GM23338 (cell line): Measurements from ENCODE around the gene GATA1. TPM values are rescaled to one million over a fixed set of nuclear protein-coding genes. Genes with fewer than 3 reads are reported as not detected.
A peak's percentile ranks its signal among the peaks of the same experiment; 100 is the strongest.

Source experiments
- ATAC-seq: fragments of 200-7000 bp; cut with Tn5 transposase; 3 replicates; pipeline ENCODE4 v1.9.1; 2020
- DNase-seq: peaks from one replicate; pipeline ENCODE4 v3.0.0-alpha.2; 2015; ENCODE audit warnings: low spot score
- H2AFZ ChIP-seq: fragments of 200-600 bp; sonication (generic); 2 replicates; pipeline ENCODE4 v1.8.0; 2016; ENCODE audit warnings: antibody characterized with exemption, mild to moderate bottlenecking, moderate library complexity
- H3F3A ChIP-seq: fragments of 200-600 bp; sonication (generic); replicated peaks from 2 replicates; pipeline ENCODE4 v1.8.0; 2017; ENCODE audit warnings: antibody characterized with exemption, mixed run types, low read depth
- H3K27ac ChIP-seq: fragments of 200-600 bp; sonication (generic); 2 replicates; pipeline ENCODE4 v1.6.1; 2016; ENCODE audit warnings: low read depth
- H3K27me3 ChIP-seq: fragments of 200-600 bp; sonication (generic); 2 replicates; pipeline ENCODE4 v1.8.0; 2016; ENCODE audit warnings: mild to moderate bottlenecking, mixed run types, moderate library complexity; ENCODE audit not compliant: insufficient read depth
- H3K36me3 ChIP-seq: fragments of 200-600 bp; sonication (generic); 2 replicates; pipeline ENCODE4 v1.8.0; 2016; ENCODE audit warnings: mild to moderate bottlenecking; ENCODE audit not compliant: insufficient read depth
- H3K4me1 ChIP-seq: fragments of 200-600 bp; sonication (generic); 2 replicates; pipeline ENCODE4 v1.8.0; 2016; ENCODE audit warnings: mild to moderate bottlenecking, moderate library complexity; ENCODE audit not compliant: insufficient read depth
- H3K4me2 ChIP-seq: fragments of 200-600 bp; sonication (generic); 2 replicates; pipeline ENCODE4 v1.7.1; 2017; ENCODE audit warnings: mixed run types
- H3K4me3 ChIP-seq: fragments of 200-600 bp; sonication (generic); 2 replicates; pipeline ENCODE4 v1.6.1; 2016; ENCODE audit warnings: mixed run types
- H3K79me2 ChIP-seq: fragments of 200-600 bp; sonication (generic); replicated peaks from 2 replicates; pipeline ENCODE4 v1.8.0; 2017; ENCODE audit warnings: mild to moderate bottlenecking; ENCODE audit not compliant: insufficient read depth
- H3K9me2 ChIP-seq: fragments of 200-600 bp; sonication (generic); 2 replicates; pipeline ENCODE4 v1.8.0; 2017; ENCODE audit not compliant: insufficient read depth
- H4K20me1 ChIP-seq: fragments of 200-600 bp; sonication (generic); replicated peaks from 2 replicates; pipeline ENCODE4 v1.8.0; 2017; ENCODE audit warnings: mild to moderate bottlenecking; ENCODE audit not compliant: insufficient read depth
- H3K27ac Mint-ChIP-seq: 2 replicates; pipeline ENCODE4 v1.8.0; 2020; ENCODE audit warnings: inconsistent platforms, mild to moderate bottlenecking, moderate library complexity, mixed read lengths
- H3K27me3 Mint-ChIP-seq: 3 replicates; pipeline ENCODE4 v1.8.0; 2022; ENCODE audit warnings: low read depth, mild to moderate bottlenecking, moderate library complexity, mixed read lengths, inconsistent platforms; ENCODE audit not compliant: insufficient read depth, poor library complexity
- H3K36me3 Mint-ChIP-seq: 3 replicates; pipeline ENCODE4 v1.8.0; 2021; ENCODE audit warnings: low read depth, mild to moderate bottlenecking, inconsistent platforms, moderate library complexity, mixed read lengths
- H3K4me1 Mint-ChIP-seq: 3 replicates; pipeline ENCODE4 v1.8.0; 2020; ENCODE audit warnings: mild to moderate bottlenecking, inconsistent platforms, mixed read lengths
- H3K4me3 Mint-ChIP-seq: 3 replicates; pipeline ENCODE4 v1.8.0; 2021; ENCODE audit warnings: moderate library complexity, mild to moderate bottlenecking, inconsistent platforms, mixed read lengths
- H3K9me3 Mint-ChIP-seq: 3 replicates; pipeline ENCODE4 v1.8.0; 2020; ENCODE audit warnings: moderate library complexity, mild to moderate bottlenecking, inconsistent platforms, mixed read lengths
- CREB1 ChIP-seq: fragments of 250-450 bp; sonication (Bioruptor Pico); IDR thresholded peaks from 2 replicates; pipeline ENCODE4 v1.5.0; 2020; ENCODE audit warnings: low read depth, mild to moderate bottlenecking, moderate library complexity
- JUNB ChIP-seq: IDR thresholded peaks from one replicate; pipeline ENCODE4 v1.6.1; 2016; ENCODE audit warnings: antibody characterized with exemption; ENCODE audit not compliant: unreplicated experiment
- NANOG ChIP-seq: IDR thresholded peaks from 2 replicates; pipeline ENCODE4 v1.6.1; 2016; ENCODE audit warnings: antibody characterized with exemption, borderline replicate concordance
- POLR2AphosphoS5 ChIP-seq: IDR thresholded peaks from 2 replicates; pipeline ENCODE4 v1.6.1; 2016; ENCODE audit warnings: antibody characterized with exemption, low read depth
- polyA plus RNA-seq: library from polyadenylated mRNA; unstranded; fragments of >200 nt; fragmentation: Nextera tagmentation; extraction: Ambion mirVana; gene quantifications from 2 replicates; pipeline ENCODE4 v1.2.1, GENCODE V29; 2016
- total RNA-seq: library from RNA; depleted of rRNA; stranded (reverse); fragments of >200 nt; shearing (Covaris generic); gene quantifications from 2 replicates; pipeline ENCODE4 v1.2.3, GENCODE V29; 2014
- TF ChIP-seq, protein P1 (sequence below): IDR thresholded peaks from 2 replicates; pipeline ENCODE4 v1.6.1; 2016; ENCODE audit warnings: antibody characterized with exemption
- TF ChIP-seq, protein P2 (sequence below), 2 experiments: fragments of 200-600 bp in 1 of 2; sonication (generic) in 1 of 2; conservative IDR thresholded peaks; 2 replicates each; pipeline versions ENCODE4 v1.5.1 to v1.6.1; 2016 to 2017; ENCODE audit warnings: antibody characterized with exemption in 2 of 2, low read depth in 2 of 2, mild to moderate bottlenecking in 2 of 2, moderate library complexity in 1 of 2

GATA1 gene
- total and polyA plus RNA-seq, 2 experiments from 2014 or later: not detected

DNA sequence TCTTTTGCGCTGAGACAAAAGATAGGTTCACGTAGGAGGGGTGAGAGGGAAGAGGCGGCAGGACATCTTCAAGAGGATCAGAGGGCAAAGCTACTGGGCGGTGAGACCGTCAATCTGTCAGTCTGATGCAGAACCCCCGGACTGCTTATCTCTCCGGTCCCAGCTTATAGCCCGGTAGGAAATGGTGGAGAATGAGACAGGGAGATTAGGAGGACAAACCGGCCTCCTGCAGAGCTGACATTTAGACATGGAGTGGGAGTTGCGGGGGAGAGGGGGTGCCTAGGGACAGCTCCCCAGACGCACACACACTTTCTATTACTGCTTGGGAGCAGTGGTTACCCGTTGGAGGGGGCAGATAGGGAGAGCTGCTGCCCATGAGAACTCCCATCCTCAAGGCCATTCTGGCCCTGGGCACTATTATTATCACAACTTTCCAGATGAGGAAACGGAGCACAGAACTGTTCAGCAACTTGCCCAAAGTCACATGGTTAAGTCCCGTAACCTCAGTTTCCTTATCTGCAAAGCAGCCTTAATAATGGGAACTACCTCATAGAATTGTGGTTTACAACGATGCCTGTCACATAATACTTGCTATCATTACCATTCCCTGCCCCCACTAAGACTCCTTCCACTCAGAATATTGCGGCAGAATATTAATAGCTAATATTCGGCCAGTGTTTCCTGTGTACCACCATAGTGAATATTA is 14.3 kb downstream of the GATA1 start:
- H3K36me3 ChIP-seq: no peaks in the 10 kb centered on the region
- H3K4me2 ChIP-seq: peak overlapping the region; percentile 91
- H3K27ac Mint-ChIP-seq: peak overlapping the region; percentile 99
- H3K9me3 Mint-ChIP-seq: no peaks in the 10 kb centered on the region
- TF ChIP-seq, protein P1, sequence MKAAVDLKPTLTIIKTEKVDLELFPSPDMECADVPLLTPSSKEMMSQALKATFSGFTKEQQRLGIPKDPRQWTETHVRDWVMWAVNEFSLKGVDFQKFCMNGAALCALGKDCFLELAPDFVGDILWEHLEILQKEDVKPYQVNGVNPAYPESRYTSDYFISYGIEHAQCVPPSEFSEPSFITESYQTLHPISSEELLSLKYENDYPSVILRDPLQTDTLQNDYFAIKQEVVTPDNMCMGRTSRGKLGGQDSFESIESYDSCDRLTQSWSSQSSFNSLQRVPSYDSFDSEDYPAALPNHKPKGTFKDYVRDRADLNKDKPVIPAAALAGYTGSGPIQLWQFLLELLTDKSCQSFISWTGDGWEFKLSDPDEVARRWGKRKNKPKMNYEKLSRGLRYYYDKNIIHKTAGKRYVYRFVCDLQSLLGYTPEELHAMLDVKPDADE: no peak
- TF ChIP-seq JUNB (no peak), NANOG (no peak), POLR2AphosphoS5 (no peak)
- TF ChIP-seq, protein P2, sequence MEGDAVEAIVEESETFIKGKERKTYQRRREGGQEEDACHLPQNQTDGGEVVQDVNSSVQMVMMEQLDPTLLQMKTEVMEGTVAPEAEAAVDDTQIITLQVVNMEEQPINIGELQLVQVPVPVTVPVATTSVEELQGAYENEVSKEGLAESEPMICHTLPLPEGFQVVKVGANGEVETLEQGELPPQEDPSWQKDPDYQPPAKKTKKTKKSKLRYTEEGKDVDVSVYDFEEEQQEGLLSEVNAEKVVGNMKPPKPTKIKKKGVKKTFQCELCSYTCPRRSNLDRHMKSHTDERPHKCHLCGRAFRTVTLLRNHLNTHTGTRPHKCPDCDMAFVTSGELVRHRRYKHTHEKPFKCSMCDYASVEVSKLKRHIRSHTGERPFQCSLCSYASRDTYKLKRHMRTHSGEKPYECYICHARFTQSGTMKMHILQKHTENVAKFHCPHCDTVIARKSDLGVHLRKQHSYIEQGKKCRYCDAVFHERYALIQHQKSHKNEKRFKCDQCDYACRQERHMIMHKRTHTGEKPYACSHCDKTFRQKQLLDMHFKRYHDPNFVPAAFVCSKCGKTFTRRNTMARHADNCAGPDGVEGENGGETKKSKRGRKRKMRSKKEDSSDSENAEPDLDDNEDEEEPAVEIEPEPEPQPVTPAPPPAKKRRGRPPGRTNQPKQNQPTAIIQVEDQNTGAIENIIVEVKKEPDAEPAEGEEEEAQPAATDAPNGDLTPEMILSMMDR (conservative IDR thresholded peaks at IDR 0.05; ENCODE audit: low read depth in 2 of 2): no peak
- ATAC-seq (no peak), DNase-seq (no peak)
- H3K27me3 Mint-ChIP-seq: peaks cover 8% of the 10 kb centered on the region
- H3K9me2 ChIP-seq: no peaks in the 10 kb centered on the region
- peak overlapping the region; percentile 98 for H3K4me3 Mint-ChIP-seq
- peak overlapping the region; percentile 68 for H3K4me3 ChIP-seq
- H3F3A ChIP-seq: 0 out of 2 replicates have a peak, but pooled peaks cover 2% of the 10 kb centered on the region
- peaks cover 16% of the 10 kb centered on the region for H3K36me3 Mint-ChIP-seq
- peaks cover 6% of the 10 kb centered on the region; the same call in 2 of the 3 replicates for H3K4me1 Mint-ChIP-seq
- H3K27ac ChIP-seq: peak overlapping the region; percentile 90
- no peaks in the 10 kb centered on the region for H3K79me2 ChIP-seq
- H3K4me1 ChIP-seq: peaks cover 3% of the 10 kb centered on the region; the same call in 1 of the 2 replicates
- no peaks in the 10 kb centered on the region for H4K20me1 ChIP-seq
- H3K27me3 ChIP-seq: no peaks in the 10 kb centered on the region
- H2AFZ ChIP-seq: no peak overlapping the region

DNA sequence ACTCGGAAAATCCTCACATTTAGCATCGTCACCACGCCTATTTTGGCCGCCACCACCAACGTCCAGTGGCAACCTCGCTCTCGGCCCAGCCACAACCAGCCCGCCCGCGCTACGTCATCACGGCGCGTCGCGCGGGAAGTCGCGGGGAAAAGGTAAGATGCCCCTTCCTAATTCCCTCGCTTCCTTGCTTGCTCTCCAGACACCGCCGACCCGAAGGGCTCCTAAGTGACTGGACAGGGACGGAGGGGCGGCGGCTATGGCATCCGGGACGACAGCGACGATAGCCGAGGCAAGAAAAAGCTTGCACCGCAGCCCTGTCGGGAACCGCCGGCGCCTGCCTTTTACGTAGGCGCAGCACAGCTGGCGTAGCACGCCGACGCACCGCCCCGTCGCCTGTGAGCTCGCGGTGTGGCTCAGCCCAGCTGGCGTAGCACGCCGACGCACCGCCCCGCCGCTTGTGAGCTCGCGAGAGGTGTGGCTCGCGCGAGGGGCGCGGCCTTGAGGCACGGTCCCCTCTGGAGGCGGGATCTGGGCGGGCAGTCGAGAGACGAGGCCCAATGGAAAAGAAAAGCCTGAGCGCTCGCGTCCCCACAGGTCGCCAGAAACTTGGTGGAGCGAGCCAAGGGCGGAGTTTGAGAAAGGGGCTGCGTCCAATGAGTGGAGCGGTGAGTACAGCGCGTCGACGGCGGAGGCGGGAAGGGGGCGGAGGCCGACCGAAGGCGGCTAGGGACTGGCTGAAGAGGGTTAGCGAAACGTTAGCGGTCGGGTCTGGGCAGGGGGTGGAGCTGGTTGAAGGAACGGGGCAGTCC is 15.1 kb downstream of the GATA1 start, which contains the start of gene HDAC6:
Gene HDAC6, plus strand, starts transcription at position 788 of the 809 bp plus-strand sequence. CDS start 626 bp downstream, outside the sequence.
- DNase-seq (peak; percentile 95), ATAC-seq (peak; percentile 89)
- Mint-ChIP-seq H3K4me1 (peaks cover 6% of the 10 kb centered on the region; the same call in 2 of the 3 replicates), H3K36me3 (peaks cover 19% of the 10 kb centered on the region), H3K9me3 (no peaks in the 10 kb centered on the region), H3K27me3 (peaks cover 8% of the 10 kb centered on the region), H3K27ac (peak within 1 kb of the TSS; percentile 100), H3K4me3 (peak within 1 kb of the TSS; percentile 98)
- H3K4me2 ChIP-seq: peak within 1 kb of the TSS; percentile 91
- H3K79me2 ChIP-seq: no peaks in the 10 kb centered on the region
- TF ChIP-seq, protein P1: 0 out of 2 replicates have a peak, but pooled peaks have one; percentile 27
- TF ChIP-seq NANOG (no peak), POLR2AphosphoS5 (peak; percentile 47; the same call in 1 of the 2 replicates), CREB1 (CRISPR knock-in tag) (peak; percentile 95)
- peaks cover 3% of the 10 kb centered on the region; the same call in 1 of the 2 replicates for H3K4me1 ChIP-seq
- H3K4me3 ChIP-seq: peak within 1 kb of the TSS; percentile 68
- H3K36me3 ChIP-seq: no peaks in the 10 kb centered on the region
- no peaks in the 10 kb centered on the region for H4K20me1 ChIP-seq
- 0 out of 2 replicates have a peak, but pooled peaks cover 2% of the 10 kb centered on the region for H3F3A ChIP-seq
- no peak within 1 kb of the TSS for H2AFZ ChIP-seq
- no peaks in the 10 kb centered on the region for H3K9me2 ChIP-seq
- peak within 1 kb of the TSS; percentile 96 for H3K27ac ChIP-seq
- H3K27me3 ChIP-seq: no peaks in the 10 kb centered on the region
